NCI-H1436 treated with DMSO at 0.1 percent for 48 hours (cell line): ENCODE results near the gene FLT1.

Source experiments
- DNase-seq: peaks from one replicate; lab custom pipeline; 2025; lab: John Stamatoyannopoulos, UW

FLT1 gene

DNA sequence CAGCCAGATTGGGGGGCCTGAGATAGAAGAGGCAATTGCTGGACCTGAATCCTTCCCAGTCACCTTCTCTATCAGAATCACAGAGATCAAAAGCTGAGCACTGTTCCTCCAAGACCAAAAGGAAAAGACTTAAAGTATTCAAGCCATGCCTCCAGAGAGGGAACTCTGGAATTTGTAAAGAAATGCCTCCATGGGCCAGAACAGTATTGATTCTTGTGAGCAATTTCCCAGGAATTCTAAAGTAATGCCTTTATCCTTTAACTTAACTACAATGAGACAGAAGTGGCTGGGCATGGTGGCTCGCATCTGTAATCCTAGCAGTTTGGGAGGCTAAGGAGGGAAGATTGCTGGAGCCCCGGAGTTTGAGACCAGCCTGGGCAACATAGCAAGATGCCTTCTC is 148.8 kb downstream of the FLT1 start:
- no peak for DNase-seq

- no peak for DNase-seq
Observed at GRCh38 chr13:28344163-28344562, 150.8 kb downstream of the FLT1 start.

- DNase-seq: no peak
Observed at GRCh38 chr13:28342251-28342650, 152.7 kb downstream of the FLT1 start.

GRCh38 chr13:28340272-28340793 is 154.6 kb downstream of the FLT1 start:
- DNase-seq: no peak

- DNase-seq: no peak
Observed at GRCh38 chr13:28339419-28339818, 155.5 kb downstream of the FLT1 start.

DNA sequence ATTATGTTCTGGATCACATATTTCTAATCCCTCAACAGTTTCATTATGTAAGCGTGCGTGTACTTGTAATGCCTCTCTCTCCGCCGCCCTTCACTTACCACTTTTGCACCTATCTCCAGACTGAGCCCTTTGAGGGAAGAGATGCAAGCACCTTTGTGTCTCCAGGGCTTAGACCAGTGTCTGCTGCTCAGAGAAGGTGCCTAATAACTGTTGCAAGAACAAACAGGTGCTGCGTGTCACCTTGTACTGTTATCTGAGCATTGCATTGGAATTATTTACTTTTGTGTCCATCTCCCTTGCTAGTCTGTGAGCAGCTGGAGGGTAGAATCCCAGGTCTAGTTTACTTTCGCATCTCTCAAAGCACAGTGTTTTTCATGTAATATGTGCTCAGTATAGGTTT is 156.2 kb downstream of the FLT1 start:
- DNase-seq: no peak

DNA sequence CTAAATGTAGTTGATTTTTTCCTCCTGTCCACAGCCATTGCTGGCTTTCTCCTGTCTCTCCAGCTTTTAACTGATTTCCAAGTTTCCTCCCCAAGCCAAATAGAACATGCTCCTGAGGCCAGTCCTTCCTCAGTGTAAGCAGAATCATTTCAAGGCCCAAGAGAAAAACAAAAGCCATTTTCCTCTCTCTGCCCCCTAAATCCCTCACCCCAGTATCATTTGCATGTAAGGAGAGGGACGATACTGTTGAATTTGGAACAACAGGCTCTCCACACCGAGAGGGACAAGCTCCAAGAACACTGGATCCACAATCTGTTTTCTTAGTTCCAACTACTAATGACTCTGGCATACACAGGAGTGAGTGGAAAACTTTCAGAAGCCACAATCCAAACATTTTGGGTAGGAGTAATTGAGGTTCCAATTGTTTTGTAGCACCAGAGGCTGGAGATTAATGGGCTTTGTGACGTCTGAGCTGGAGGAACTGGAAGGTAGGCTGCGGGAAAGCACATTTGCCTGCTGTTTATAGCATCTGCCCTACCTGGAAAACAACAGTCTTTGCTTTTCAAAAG is 156.8 kb downstream of the FLT1 start:
- no peak for DNase-seq

DNA sequence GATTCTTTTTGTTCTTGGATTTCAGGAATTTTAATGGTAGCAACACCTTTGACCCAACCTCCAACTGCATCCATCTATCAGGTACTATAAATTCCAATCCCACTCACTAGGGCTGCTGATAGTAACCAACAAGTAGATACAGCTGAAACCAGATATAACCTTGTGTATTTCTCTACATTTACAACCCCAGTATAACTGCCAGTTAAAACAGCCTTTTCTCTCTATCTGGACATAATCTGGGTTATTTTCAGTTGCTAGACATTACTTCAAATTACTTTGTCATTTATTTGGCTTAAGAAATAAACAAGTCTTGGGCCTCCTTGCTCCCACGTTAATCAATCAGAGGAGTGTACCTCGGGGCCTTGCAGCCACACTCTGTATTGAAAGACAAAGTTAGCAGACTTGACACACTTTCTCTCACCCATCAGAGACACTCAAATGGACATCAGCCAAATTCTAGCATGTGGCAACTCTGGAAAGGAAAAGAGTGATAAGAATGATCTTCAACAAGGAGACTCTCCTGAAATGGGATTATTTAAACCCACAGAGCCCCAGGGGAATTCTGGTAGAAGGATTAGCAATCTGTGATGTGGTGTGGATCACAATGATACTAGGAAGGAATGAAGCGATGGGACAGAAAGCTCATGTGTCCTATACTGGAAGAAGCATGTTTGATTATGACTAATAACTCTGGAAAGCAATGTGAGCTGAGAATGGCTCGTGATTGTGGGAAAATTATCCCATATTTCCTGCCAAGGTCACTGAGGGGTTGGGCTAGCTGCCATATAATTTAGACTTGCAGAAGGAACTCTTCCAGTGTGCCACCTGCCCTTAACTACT is 157.5 kb downstream of the FLT1 start:
- DNase-seq: no peak

GRCh38 chr13:28336193-28336657 is 158.7 kb downstream of the FLT1 start:
- DNase-seq: no peak

- DNase-seq: no peak
Observed at GRCh38 chr13:28333204-28333881, 161.6 kb downstream of the FLT1 start.

- DNase-seq: no peak
Observed at GRCh38 chr13:28329395-28330158, 165.4 kb downstream of the FLT1 start.

- no peak for DNase-seq
Observed at GRCh38 chr13:28328271-28328607, 166.7 kb downstream of the FLT1 start.

- no peak for DNase-seq
Observed at GRCh38 chr13:28327373-28328270, 167.3 kb downstream of the FLT1 start.

- no peak for DNase-seq
Observed at GRCh38 chr13:28326056-28326455, 168.9 kb downstream of the FLT1 start.

DNA sequence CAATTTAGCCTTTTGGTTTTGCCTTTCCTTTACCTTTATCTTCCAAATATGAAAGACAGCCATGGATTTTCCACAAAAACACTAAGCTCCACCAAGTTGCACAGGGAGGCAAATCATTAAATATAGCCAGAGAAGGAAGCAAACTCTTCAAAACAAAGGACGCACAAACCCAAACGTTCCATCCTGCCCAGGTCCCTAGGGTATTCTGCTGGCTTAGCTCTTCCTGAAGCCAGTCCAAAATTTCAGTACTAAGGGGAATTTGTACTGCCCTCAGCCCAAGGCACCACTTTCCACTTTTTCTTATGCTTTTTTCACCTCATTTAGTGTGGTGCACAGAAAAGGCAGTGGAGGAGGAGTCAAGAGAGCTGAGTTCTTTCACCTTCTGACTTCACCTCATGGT is 169.9 kb downstream of the FLT1 start:
- no peak for DNase-seq

DNA sequence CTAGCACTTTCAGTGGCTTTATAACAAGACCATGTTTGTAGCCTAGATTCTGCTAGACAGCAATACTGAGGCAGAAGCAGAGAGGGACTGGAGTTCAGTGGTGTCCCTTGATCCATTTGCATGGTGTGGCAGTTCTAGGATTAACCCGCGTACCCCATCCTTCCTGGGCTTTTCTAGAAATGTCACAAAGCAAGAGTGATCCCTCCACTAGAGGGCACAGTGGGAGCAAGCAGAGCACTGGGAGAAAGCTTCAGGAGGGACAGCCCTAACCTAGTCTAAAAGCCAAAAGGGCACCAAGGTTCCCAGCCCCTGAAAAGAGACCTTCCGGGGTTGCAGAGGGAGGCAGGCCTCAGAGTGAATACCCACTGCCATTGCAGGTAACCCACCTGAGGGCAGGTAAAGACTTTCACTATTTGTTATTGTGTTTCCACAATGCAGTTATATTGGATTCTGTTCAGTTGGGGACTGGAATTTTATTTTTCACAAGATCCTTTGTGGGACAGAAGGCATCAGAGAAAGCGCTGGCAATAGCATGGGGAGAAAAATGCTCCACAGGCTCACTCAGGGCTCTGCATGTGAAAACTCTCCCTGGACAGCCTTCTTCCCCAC is 170.6 kb downstream of the FLT1 start:
- no peak for DNase-seq

- no peak for DNase-seq
Observed at GRCh38 chr13:28322256-28322905, 172.5 kb downstream of the FLT1 start.

DNA sequence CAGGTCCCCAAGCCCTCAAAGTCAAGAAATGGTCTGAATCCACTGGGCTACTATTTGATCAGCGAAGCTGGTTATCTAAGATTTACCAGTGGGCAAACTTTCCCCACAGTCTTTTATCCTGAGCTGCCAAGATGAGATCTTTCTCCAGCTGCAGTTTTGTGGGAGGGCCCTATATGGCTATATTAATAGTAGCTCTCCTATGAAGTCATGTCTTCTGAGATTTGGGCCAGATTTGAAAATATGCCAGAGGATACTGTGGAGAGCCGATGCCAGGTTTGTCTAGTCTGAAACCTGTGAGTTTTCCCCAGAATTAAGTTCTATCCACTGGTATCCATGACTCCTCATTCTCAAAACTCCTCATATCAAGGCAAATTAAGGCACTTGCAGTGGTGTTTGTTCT is 173.2 kb downstream of the FLT1 start:
- no peak for DNase-seq

- DNase-seq: no peak
Observed at GRCh38 chr13:28320884-28321574, 173.9 kb downstream of the FLT1 start.

DNA sequence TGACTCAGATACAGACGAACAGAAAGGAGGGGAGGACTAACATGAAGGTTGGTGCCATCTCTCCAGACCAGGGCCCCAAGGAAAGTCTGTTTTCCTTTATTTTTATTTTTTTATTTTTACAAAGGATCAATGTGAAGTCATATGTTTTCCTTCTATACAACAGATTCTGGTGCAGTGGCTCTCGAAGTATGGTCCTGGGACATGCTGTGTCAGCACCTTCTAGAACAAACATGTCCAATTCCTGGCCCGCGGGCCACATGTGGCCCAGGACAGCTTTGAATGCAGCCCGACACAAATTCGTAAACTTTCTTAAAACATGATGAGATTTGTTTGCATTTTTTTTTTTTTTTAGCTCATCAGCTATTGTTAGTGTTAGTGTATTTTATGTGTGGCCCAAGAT is 174.7 kb downstream of the FLT1 start:
- DNase-seq: no peak
